Esophagus squamous epithelium (tissue), 5 donors: ENCODE data around the gene NTN3. TPM values are rescaled to one million over a fixed set of nuclear protein-coding genes. Genes with fewer than 3 reads are reported as not detected.
"Not testable (repeated sequence)": the region's sequence is repeated elsewhere in the genome, so short reads cannot be mapped to it uniquely, and the experiment has no call there.

Source experiments
- DNase-seq: peaks from one replicate; lab custom pipeline; 2025; lab: John Stamatoyannopoulos, UW
- H3K27ac ChIP-seq, 4 donors: fragments of 200-600 bp; sonication (generic); one replicate each; pipeline ENCODE4 v1.5.1; 2016 to 2019; ENCODE audit warnings: mild to moderate bottlenecking in 1 of 4
- H3K27me3 ChIP-seq, 4 donors: fragments of 200-600 bp; sonication (generic); 1 replicate in 3 of 4; 2 replicates in 1 of 4; pipeline versions ENCODE4 v1.5.1 to v1.6.0; 2017 to 2021; ENCODE audit warnings: antibody characterized with exemption in 1 of 4
- H3K36me3 ChIP-seq, 3 donors: fragments of 200-600 bp; sonication (generic); one replicate each; pipeline ENCODE4 v1.5.1; 2016 to 2019
- H3K4me1 ChIP-seq, 3 donors: fragments of 200-600 bp; sonication (generic); one replicate each; pipeline ENCODE4 v1.5.1; 2017 to 2019
- H3K4me3 ChIP-seq, 4 donors: fragments of 200-600 bp; sonication (generic); 1 replicate in 3 of 4; 2 replicates in 1 of 4; pipeline ENCODE4 v1.5.1; 2016 to 2019; ENCODE audit warnings: mild to moderate bottlenecking in 2 of 4, moderate library complexity in 1 of 4
- H3K9me3 ChIP-seq, 3 donors: fragments of 200-600 bp; sonication (generic); one replicate each; pipeline ENCODE4 v1.5.1; 2016 to 2019
- CTCF ChIP-seq, 6 experiments: fragments of 450-650 bp in 4 of 6; fragments of 200-600 bp in 2 of 6; sonication (generic) in 2 of 6; IDR thresholded peaks; one replicate each; pipeline ENCODE4 v1.5.1; 2016 to 2019; ENCODE audit warnings: antibody characterized with exemption in 6 of 6, mild to moderate bottlenecking in 4 of 6, moderate library complexity in 4 of 6
- POLR2A ChIP-seq, 4 donors: fragments of 450-650 bp; IDR thresholded peaks; one replicate each; pipeline ENCODE4 v1.6.1; 2017; ENCODE audit warnings: antibody characterized with exemption in 4 of 4, mild to moderate bottlenecking in 4 of 4, moderate library complexity in 3 of 4
- WGBS, 2 donors: methylation state at CpG; one replicate each; pipeline ENCODE4 v1.1.5; 2018; 5-methylcytosine and 5-hydroxymethylcytosine counted together
- intact Hi-C: fragments of 100-400 bp; cut with DNase I; formaldehyde crosslinking; loops from one replicate; pipeline ENCODE4 v1.15.0; 2022
- total RNA-seq, 4 donors: library from RNA; depleted of rRNA; stranded (reverse); fragments of >200 nt; gene quantifications; one replicate each; pipeline ENCODE4 v1.1.0, GENCODE V29; 2016
- donor health status: DM: yes; HTN: yes; CAD: no.

Gene NTN3
- total RNA-seq, 4 donors from 2014 or later = 0.38 TPM; not detected in 3

GRCh38 chr16:2432801-2433505 is 38.1 kb upstream of the NTN3 start:
- Histone ChIP-seq H3K4me3 (no peak overlapping the region), H3K27ac (no peak overlapping the region), H3K9me3 (no peaks in the 10 kb centered on the region), H3K36me3 (peaks cover 0 to 48% (median 0%) of the 10 kb centered on the region in 3 donors), H3K27me3 (no peaks in the 10 kb centered on the region), H3K4me1 (peaks cover 13 to 53% (median 13%) of the 10 kb centered on the region in 3 donors)
- intact Hi-C loops = no loop called here
- WGBS, 2 donors = 91 to 94% methylated on average over 9 to 11 of the region's 15 CpGs
- no peak for TF ChIP-seq POLR2A (IDR thresholded peaks at IDR 0.05)
- TF ChIP-seq CTCF (IDR thresholded peaks at IDR 0.05) = no peak
- DNase-seq = no peak

GRCh38 chr16:2435236-2435635 is 35.9 kb upstream of the NTN3 start:
- Histone ChIP-seq H3K36me3 (peaks cover 0 to 71% (median 0%) of the 10 kb centered on the region in 3 donors), H3K4me1 (peaks cover 3 to 42% (median 7%) of the 10 kb centered on the region in 3 donors)
- H3K27ac ChIP-seq, H3K27me3 ChIP-seq, DNase-seq, intact Hi-C loops, H3K9me3 ChIP-seq, H3K4me3 ChIP-seq: not testable (repeated sequence)
- WGBS, 2 donors = 61 to 72% methylated on average over 2 to 4 of the region's 4 CpGs

GRCh38 chr16:2436110-2436509 is 35.0 kb upstream of the NTN3 start:
- no peak for TF ChIP-seq POLR2A (IDR thresholded peaks at IDR 0.05)
- no peak for TF ChIP-seq CTCF (IDR thresholded peaks at IDR 0.05)
- intact Hi-C loops = no loop called here
- H3K36me3 ChIP-seq = peaks cover 0 to 75% (median 0%) of the 10 kb centered on the region in 3 donors
- WGBS, 2 donors = 49 to 63% methylated on average over 3 of the region's 9 CpGs
- H3K4me3 ChIP-seq = no peak overlapping the region
- DNase-seq = no peak
- H3K27me3 ChIP-seq = no peaks in the 10 kb centered on the region
- H3K9me3 ChIP-seq = no peaks in the 10 kb centered on the region
- peak overlapping the region in 1 of 4 donors; percentile 29 for H3K27ac ChIP-seq
- H3K4me1 ChIP-seq = peaks cover 0 to 34% (median 4%) of the 10 kb centered on the region in 3 donors

GRCh38 chr16:2437032-2437790 is 33.9 kb upstream of the NTN3 start:
- intact Hi-C loops = no loop called here
- WGBS, 2 donors = 86 to 93% methylated on average over 12 to 20 of the region's 24 CpGs
- Histone ChIP-seq H3K4me1 (peaks cover 0 to 31% (median 4%) of the 10 kb centered on the region in 3 donors), H3K27ac (no peak overlapping the region), H3K4me3 (no peak overlapping the region), H3K36me3 (peaks cover 0 to 66% (median 0%) of the 10 kb centered on the region in 3 donors), H3K9me3 (no peaks in the 10 kb centered on the region), H3K27me3 (no peaks in the 10 kb centered on the region)
- TF ChIP-seq CTCF (IDR thresholded peaks at IDR 0.05) (no peak), POLR2A (IDR thresholded peaks at IDR 0.05) (no peak)
- no peak for DNase-seq

- DNase-seq = no peak
- H3K4me3 ChIP-seq = no peak overlapping the region
- H3K36me3 ChIP-seq = peaks cover 0 to 57% (median 0%) of the 10 kb centered on the region in 3 donors
- no peaks in the 10 kb centered on the region for H3K27me3 ChIP-seq
- H3K4me1 ChIP-seq = peaks cover 0 to 31% (median 4%) of the 10 kb centered on the region in 3 donors
- no peak overlapping the region for H3K27ac ChIP-seq
- TF ChIP-seq CTCF (IDR thresholded peaks at IDR 0.05) (no peak), POLR2A (IDR thresholded peaks at IDR 0.05) (no peak)
- 73 to 84% methylated on average over 2 to 12 of the region's 14 CpGs for WGBS, 2 donors
- H3K9me3 ChIP-seq = no peaks in the 10 kb centered on the region
- intact Hi-C loops = no loop called here
These were observed 33.0 kb upstream of the NTN3 start for GRCh38 chr16:2438121-2438520.
